Osteocyte (in vitro differentiated cells): ENCODE measurements around the gene PHF13. TPM values are rescaled to one million over a fixed set of nuclear protein-coding genes. Genes with fewer than 3 reads are reported as not detected.

Experiments
- total RNA-seq: library from RNA; stranded (reverse); gene quantifications from 2 replicates; pipeline ENCODE4 v1.2.1, GENCODE V29; 2021

PHF13 gene
- total RNA-seq, 1 donor from 2014 or later, result 24.0 TPM

Other genes starting within 250 kb of the PHF13 start
- gene ACOT7, start 220.0 kb upstream of the PHF13 start, total RNA-seq, result 21.6 and 21.8 TPM in 2 replicates
- not detected in 2 replicates for gene HES2, start 193.8 kb upstream of the PHF13 start, total RNA-seq
- gene ESPN, start 189.0 kb upstream of the PHF13 start, total RNA-seq, result 0.31 TPM in 1 of 2 replicates, not detected in the other
- gene TNFRSF25, start 147.6 kb upstream of the PHF13 start, total RNA-seq, result 26.4 and 27.9 TPM in 2 replicates
- 33.0 and 34.9 TPM in 2 replicates for gene PLEKHG5, start 122.1 kb upstream of the PHF13 start, total RNA-seq
- gene NOL9, start 59.2 kb upstream of the PHF13 start, total RNA-seq, result 33.5 and 36.3 TPM in 2 replicates
- gene TAS1R1, start 58.4 kb upstream of the PHF13 start, total RNA-seq, result not detected in 2 replicates
- 28.8 and 29.1 TPM in 2 replicates for gene ZBTB48, start 33.7 kb upstream of the PHF13 start, total RNA-seq
- 27.3 and 27.5 TPM in 2 replicates for gene KLHL21, start 10.9 kb upstream of the PHF13 start, total RNA-seq
- gene THAP3, start 11.1 kb downstream of the PHF13 start, total RNA-seq, result 16.5 and 18.7 TPM in 2 replicates
- gene DNAJC11, start 88.1 kb downstream of the PHF13 start, total RNA-seq, result 52.9 and 58.7 TPM in 2 replicates
- 68.1 and 81.6 TPM in 2 replicates for gene CAMTA1, start 171.7 kb downstream of the PHF13 start, total RNA-seq